ENCODE measurements around the gene STRADA. TPM values are rescaled to one million over a fixed set of nuclear protein-coding genes. Genes with fewer than 3 reads are reported as not detected.

The STRADA gene, protein sequence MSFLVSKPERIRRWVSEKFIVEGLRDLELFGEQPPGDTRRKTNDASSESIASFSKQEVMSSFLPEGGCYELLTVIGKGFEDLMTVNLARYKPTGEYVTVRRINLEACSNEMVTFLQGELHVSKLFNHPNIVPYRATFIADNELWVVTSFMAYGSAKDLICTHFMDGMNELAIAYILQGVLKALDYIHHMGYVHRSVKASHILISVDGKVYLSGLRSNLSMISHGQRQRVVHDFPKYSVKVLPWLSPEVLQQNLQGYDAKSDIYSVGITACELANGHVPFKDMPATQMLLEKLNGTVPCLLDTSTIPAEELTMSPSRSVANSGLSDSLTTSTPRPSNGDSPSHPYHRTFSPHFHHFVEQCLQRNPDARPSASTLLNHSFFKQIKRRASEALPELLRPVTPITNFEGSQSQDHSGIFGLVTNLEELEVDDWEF
- total RNA-seq = 10 to 100 TPM; 15.8 to 26.4 (median 19.3) TPM

DNA sequence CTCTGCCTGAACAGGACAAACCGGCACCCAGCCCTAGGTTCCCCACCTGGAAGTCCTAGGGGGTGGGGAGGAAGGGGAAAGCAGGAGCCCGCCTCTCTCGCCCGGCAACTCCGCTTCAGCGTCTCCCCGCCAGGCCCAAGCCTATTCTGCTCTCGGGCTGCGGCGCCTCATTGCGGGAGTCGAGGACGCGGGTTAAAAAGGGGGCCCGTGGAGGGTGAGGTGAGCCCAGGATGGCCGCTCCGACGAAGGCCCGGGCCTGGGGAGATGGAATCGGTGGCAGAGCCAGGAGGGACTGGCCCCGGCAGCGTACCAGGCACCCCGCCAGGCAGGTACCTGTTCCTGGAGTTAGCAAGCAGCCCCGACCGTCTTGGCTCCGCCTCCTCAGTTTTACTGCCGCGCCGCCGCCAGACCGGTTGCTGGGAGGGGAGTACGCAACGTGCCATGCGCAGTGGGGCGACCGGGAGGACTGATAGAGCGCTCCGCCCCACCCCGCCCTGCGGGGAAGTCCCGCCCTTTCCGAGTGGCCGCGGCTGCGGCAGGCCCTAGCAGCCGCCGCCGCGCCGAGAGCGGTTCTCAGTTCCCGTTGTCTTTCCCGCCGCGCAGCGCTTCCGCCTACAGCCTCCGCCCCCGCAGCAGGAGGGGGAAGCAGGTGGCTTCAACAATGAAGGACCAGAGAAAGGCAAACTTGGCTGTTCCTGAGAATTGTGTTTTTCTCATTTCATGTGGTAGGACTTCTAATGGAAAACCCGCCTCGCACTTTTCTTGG is at the start of gene STRADA:
STRADA (minus strand) TSS at position 392 of the 766 bp plus-strand sequence. CDS start 13,430 bp downstream, outside the sequence.
- H3K4me3 ChIP-seq (ENCODE audit: low read depth, poor library complexity, severe bottlenecking) = peak within 1 kb of the TSS; percentile 68
- intact Hi-C loops (cut with DNase I; ENCODE audit: low total_unique reads) = no loop called here
- WGBS, 2 donors = 0 to 1% methylated on average over 27 to 46 of the region's 61 CpGs
- DNase-seq (ENCODE audit: low spot score in 2 of 2) = peak; percentile 99 to 100
- TF ChIP-seq POLR2A (IDR thresholded peaks at IDR 0.05) = peak in 1 of 2 donors; percentile 11
- TF ChIP-seq, protein P1, sequence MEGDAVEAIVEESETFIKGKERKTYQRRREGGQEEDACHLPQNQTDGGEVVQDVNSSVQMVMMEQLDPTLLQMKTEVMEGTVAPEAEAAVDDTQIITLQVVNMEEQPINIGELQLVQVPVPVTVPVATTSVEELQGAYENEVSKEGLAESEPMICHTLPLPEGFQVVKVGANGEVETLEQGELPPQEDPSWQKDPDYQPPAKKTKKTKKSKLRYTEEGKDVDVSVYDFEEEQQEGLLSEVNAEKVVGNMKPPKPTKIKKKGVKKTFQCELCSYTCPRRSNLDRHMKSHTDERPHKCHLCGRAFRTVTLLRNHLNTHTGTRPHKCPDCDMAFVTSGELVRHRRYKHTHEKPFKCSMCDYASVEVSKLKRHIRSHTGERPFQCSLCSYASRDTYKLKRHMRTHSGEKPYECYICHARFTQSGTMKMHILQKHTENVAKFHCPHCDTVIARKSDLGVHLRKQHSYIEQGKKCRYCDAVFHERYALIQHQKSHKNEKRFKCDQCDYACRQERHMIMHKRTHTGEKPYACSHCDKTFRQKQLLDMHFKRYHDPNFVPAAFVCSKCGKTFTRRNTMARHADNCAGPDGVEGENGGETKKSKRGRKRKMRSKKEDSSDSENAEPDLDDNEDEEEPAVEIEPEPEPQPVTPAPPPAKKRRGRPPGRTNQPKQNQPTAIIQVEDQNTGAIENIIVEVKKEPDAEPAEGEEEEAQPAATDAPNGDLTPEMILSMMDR (IDR thresholded peaks at IDR 0.05) = no peak

DNA sequence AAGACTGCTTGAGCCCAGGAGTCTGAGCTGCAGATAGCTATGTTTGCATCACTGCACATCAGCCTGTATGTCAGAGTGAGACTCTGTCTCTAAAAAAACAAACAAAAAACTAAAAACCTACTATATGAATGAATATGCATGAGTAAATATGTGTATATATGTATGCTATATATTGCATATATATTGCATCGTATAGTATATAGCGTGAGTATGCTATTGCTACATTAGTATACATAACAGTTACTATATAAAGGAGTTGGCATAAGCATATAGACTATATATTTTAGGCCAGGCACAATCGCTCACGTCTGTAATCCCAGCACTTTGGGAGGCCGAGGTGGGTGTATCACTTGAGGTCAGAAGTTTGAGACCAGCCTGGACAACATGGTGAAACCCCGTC is 48.5 kb upstream of the STRADA start:
- TF ChIP-seq POLR2A (IDR thresholded peaks at IDR 0.05) = no peak
- TF ChIP-seq, protein P1 (IDR thresholded peaks at IDR 0.05) = no peak
- 91 to 94% methylated on average over 6 of the region's 6 CpGs for WGBS, 2 donors
- no peak overlapping the region for H3K4me3 ChIP-seq (ENCODE audit: low read depth, poor library complexity, severe bottlenecking)
- intact Hi-C loops (cut with DNase I; ENCODE audit: low total_unique reads) = no loop called here
- DNase-seq (ENCODE audit: low spot score in 2 of 2) = no peak

DNA sequence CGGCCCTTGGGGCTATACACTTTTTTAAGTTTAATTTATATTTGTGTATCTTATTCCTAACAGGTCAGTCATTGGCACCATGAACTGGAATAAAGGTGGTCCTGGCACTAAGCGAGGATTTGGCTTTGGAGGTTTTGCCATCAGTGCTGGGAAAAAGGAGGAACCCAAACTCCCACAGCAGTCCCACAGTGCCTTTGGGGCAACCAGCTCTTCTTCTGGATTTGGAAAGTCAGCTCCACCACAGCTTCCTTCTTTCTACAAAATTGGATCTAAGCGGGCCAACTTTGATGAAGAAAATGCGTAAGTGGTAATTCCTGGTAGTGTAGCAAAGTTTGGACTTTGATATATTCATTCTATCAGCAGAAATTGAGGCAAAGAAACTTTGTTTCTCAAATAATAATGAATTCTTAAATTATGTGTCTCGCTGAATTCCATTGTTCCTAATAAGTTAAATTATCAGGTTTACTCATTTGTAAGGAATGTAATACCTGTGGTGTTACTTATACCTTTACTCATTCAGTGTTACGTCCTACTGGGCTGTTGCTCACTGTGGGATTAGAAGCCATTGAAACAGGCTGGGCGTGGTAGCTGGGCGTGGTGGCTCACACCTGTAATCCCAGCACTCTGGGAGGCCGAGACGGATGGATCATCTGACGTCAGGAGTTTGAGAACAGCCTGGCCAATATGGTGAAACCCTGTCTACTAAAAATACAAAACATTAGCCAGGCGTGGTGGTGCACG is 45.5 kb upstream of the STRADA start:
- no peak for TF ChIP-seq POLR2A (IDR thresholded peaks at IDR 0.05)
- TF ChIP-seq, protein P1 (IDR thresholded peaks at IDR 0.05) = no peak
- WGBS, 2 donors = 91 to 92% methylated on average over 13 of the region's 13 CpGs
- intact Hi-C loops (cut with DNase I; ENCODE audit: low total_unique reads) = loop anchor here (5.0 kb wide), 1 partner anchor 35 kb away; no protein-coding TSS in a partner anchor
- H3K4me3 ChIP-seq (ENCODE audit: low read depth, poor library complexity, severe bottlenecking) = no peak overlapping the region
- no peak for DNase-seq (ENCODE audit: low spot score in 2 of 2)

DNA sequence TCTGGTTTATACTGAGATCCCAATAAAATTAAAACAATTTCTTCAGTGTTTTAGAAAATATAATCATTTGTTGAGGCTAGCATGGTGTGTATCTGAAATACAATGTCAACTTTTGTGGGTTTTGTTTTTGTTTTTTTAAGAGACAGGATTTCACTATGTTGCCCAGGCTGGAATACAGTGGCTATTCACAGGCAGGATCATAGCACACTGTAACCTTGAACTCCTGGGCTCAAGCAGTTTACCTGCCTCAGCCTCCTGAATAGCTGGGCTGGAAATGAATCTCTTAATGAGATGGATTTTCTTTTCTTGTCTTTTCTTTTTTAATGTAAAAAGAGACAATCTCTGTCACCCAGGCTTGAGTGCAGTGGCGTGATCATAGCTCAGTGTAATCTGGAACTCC is 44.5 kb upstream of the STRADA start:
- TF ChIP-seq, protein P1 (IDR thresholded peaks at IDR 0.05) = no peak
- no peak for TF ChIP-seq POLR2A (IDR thresholded peaks at IDR 0.05)
- H3K4me3 ChIP-seq (ENCODE audit: low read depth, poor library complexity, severe bottlenecking) = no peak overlapping the region
- 96 to 100% methylated on average over 1 of the region's 1 CpG for WGBS, 2 donors
- no peak for DNase-seq (ENCODE audit: low spot score in 2 of 2)
- intact Hi-C loops (cut with DNase I; ENCODE audit: low total_unique reads) = loop anchor here (5.0 kb wide), 1 partner anchor 36 kb away; no protein-coding TSS in a partner anchor

DNA sequence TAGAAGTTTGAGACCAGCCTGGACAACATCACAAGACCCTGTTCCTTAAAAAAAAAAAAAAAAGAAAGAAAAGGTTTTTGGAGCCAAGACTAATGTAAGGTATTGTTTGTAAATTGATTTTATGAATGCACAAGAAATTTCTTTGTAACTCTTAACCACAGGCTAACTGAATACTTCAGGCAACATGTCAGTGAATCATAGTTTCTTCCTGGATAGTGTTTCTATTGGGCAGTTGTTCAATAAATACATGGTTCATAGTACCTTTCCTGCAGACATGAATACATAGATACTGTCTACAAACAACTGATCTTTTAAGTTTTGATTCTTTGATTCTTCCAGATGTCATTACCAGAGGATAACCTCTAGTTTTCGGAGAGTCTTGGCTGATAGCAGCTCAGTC is 44.0 kb upstream of the STRADA start:
- intact Hi-C loops (cut with DNase I; ENCODE audit: low total_unique reads) = loop anchor here (5.0 kb wide), 1 partner anchor 37 kb away; no protein-coding TSS in a partner anchor
- TF ChIP-seq POLR2A (IDR thresholded peaks at IDR 0.05) = no peak
- TF ChIP-seq, protein P1 (IDR thresholded peaks at IDR 0.05) = no peak
- no peak for DNase-seq (ENCODE audit: low spot score in 2 of 2)
- H3K4me3 ChIP-seq (ENCODE audit: low read depth, poor library complexity, severe bottlenecking) = no peak overlapping the region
- 80 to 100% methylated on average over 1 of the region's 1 CpG for WGBS, 2 donors
